Fibroblast of skin of left quadriceps (primary cell): Measurements from ENCODE around the gene CIAPIN1.
"Not testable (repeated sequence)": the region's sequence is repeated elsewhere in the genome, so short reads cannot be mapped to it uniquely, and the experiment has no call there.

Experiments used
- DNase-seq, 2 experiments: peaks; one replicate each; pipeline ENCODE4 v3.0.0-alpha.2; 2013; ENCODE audit warnings: low read depth in 2 of 2

CIAPIN1 gene

DNA sequence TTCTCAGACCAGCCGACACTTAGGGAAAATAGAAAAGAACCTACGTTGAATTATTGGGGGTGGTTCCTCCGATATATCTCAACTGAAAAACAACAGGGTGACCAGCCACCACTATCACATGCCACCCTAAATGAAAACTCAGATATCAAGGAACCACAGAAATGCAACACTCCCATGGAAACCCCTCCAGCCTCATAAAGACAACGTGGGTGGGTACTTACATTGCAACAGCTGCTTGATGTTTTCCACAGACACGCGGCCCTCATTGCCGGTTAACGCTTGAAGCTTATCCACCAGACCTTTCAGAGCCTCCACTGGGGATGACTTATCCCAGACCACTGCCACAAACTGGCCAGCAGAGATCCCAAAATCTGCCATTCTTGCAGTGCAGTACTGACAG is 6.6 kb downstream of the CIAPIN1 start:
- not testable (repeated sequence) for DNase-seq

DNA sequence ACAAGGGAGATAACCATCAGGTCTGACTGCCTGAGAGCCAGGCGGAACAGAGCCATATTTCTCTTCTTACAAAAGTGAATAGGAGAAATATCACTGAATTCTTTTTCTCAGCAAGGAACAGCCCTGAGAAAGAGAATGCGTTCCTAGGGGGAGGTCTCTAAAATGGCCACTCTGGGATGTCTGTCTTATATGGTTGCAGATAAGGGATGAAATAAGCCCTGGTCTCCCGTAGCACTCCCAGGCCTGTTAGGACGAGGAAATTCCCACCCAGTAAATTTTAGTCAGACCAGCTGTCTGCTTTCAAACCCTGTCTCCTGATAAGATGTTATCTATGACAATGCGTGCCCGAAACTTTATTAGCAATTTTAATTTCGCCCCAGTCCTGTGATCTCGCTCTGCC is 7.2 kb downstream of the CIAPIN1 start:
- not testable (repeated sequence) for DNase-seq

DNA sequence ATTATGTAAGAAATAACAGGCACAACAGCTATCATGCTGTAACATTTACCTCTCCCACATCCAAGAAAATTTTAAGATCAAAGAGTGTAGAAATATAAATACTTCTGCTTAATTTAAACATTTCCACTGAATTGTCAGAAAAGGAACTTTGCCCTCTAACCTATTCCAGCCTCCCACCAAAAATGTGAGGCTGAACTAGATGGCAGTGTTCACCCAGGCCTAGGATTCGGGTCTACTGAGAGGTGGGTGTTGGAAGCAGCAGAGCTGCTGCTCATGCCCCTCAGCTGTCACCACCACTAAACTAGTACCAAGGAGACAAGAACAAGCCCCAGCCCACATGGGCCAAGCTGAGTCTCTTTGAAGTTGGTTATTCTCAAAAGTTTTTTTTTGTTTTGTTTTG is 11.3 kb downstream of the CIAPIN1 start:
- DNase-seq, result no peak

DNA sequence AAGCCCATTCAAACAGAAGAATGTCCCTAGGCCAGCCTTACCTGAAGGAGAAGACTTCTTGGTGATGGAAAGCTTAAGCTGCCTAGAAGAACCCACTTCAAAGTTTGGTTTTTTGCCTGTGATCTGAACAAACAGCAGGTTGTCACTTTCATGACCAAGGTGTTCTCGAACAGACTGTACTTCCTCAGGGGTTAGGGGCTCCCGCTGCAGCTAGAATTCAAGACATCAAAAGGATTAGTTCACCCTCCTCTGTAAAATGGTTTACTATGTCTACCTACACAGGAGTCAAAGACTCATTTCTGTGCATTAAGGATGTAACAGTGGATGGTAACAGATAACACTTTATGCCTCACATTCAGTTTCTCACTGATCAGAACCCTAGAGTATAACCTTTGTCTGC is 13.2 kb downstream of the CIAPIN1 start:
- DNase-seq, result no peak

DNA sequence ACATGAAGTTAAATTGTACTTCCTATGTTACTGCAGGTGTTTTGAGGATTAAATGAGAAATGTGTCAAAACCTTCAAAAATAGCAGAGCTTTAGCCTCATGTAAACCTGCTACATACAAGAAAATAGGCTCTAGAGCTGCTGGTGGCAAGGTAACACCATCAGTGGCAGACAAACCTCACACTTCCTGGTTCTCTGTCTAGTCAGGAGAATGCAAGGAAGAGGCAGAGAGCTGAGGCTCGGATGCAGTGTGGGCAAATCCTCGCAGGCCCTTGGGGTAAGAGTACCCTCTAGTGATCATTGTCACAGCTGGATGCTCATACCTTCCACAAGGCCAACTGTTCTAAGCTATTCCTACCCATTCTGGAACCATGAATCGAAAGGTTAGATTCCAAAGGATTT is 14.2 kb downstream of the CIAPIN1 start:
- DNase-seq, result no peak

DNA sequence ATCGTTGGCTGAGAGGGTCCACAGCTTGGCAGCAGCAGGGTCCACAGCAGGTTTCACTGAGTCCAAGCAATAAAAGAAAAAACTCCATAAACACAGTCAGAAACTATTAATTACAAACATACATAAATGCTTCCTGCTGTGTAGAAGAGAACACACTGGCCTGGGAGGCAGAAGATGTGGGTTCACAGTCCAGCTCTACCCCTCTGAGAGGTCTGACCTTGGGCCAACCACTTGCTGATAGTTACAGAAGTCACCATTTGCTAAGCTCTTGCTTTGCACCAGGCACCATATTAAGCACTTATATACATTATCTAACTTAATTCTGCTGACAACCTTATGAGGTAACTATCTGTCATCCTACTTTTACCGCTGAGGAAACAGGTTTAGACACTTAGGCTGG is 14.7 kb downstream of the CIAPIN1 start:
- no peak for DNase-seq

DNA sequence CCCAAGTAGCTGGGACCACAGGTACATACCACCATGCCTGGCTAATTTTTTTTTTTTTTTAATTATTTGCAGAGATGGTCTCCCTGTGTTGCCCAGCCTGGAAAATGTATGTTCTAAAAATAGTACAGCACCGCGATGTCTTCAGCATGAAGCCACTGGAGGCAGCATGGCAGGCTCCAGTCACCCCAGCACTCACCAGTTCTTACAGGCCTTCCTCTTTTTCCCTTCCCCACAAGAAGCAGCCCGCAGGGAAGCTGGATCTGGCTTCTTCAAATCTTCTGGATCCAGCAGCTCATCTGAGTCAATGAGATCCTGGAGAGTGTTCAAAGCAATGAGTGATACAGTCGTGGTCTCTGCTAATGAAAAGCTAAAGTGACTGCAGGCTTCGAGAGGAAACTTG is 16.2 kb downstream of the CIAPIN1 start:
- no peak for DNase-seq

DNA sequence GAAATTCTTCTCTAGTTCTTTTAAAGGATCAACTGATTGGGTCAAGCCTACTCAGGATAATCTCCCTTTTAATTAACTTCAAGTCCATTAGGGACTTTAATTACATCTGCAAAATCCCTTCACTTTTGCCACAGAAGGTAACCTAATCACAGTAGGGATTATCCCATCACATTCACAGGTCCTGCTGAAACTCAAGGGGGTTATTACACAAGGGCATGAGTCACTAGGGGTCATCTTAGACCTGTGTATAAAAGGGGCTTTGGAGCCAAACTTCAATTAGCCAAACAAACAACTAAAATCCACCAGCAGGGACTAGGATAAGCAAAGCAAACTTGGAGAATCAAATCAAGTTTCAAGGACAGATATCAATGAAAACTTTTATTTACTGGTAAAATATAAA is 19.4 kb downstream of the CIAPIN1 start:
- DNase-seq, result no peak

DNA sequence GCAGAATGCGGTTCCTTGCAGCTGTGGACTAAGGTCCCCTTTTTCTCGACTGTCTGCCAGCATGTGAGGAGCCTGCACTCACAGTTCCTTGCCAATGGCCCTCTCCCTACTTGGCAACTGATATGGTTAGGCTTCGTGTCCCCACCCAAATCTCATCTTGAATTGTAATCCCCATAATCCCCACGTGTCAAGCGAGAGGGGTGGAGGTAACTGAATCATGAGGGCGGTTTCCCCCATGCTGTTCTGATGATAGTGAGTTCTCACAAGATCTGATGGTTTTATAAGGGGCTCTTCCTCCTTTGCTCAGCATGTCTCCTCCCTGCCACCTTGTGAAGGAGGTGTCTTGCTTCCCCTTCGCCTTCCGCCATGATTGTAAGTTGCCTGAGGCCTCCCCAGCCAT is 19.9 kb downstream of the CIAPIN1 start:
- DNase-seq, result no peak

DNA sequence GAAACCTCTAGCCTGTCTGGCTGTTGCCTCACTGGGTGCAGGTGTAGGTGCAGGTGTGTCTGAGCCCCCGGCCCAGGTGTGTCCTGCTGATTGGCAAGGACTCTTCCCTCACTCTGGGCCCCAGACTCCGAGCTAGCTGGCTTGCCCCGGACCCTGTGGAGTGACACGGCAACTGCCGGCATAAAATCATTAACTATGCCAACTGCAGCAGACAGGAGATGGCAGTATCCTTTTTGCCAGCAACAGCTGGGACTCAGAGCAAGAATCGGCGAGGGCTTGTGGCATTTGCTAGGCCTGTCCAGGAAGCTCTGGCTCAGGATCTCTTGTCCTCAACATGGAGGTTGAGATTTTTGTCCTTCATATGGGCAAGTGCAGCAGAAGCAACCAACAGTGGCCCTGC is 20.8 kb downstream of the CIAPIN1 start:
- DNase-seq, result no peak

DNA sequence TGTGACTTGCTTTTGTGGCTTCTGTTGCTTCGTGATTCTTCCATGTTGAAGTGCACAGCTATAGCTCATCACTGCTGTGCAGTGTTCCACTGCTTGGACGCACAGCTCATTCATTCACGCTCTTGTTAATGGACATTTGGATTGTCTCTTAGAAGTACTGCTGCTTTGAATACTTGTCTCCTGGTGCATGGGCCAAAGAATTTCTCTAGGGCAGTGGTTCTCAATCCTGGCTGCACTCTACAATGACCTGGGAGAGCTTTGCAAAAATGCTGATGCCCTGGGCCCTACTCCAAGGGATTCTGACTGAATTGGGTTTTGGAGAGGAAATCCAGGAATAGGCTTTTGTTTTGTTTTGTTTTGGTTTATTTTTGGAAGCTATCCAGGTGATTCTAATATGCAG is 22.6 kb downstream of the CIAPIN1 start:
- DNase-seq, result no peak

DNA sequence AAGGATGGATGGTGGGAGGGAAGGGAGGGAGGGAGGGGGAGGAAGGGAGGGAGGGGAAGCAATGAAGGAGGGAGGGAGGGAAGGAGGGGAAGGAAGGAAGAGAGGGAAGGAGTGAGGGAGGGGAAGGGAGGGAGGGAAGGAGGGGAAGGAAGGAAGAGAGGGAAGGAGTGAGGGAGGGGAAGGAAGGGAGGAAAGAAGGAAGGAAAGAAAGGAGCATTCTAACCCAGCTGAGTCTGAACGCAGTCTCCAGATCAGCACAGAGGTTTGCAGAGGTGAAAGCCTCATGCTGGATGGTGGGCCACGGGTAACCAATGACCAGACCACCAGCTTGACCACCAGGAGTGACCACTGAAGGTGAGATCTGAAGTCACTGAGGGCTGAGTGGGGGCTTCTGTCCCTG is 24.0 kb downstream of the CIAPIN1 start:
- no peak for DNase-seq

DNA sequence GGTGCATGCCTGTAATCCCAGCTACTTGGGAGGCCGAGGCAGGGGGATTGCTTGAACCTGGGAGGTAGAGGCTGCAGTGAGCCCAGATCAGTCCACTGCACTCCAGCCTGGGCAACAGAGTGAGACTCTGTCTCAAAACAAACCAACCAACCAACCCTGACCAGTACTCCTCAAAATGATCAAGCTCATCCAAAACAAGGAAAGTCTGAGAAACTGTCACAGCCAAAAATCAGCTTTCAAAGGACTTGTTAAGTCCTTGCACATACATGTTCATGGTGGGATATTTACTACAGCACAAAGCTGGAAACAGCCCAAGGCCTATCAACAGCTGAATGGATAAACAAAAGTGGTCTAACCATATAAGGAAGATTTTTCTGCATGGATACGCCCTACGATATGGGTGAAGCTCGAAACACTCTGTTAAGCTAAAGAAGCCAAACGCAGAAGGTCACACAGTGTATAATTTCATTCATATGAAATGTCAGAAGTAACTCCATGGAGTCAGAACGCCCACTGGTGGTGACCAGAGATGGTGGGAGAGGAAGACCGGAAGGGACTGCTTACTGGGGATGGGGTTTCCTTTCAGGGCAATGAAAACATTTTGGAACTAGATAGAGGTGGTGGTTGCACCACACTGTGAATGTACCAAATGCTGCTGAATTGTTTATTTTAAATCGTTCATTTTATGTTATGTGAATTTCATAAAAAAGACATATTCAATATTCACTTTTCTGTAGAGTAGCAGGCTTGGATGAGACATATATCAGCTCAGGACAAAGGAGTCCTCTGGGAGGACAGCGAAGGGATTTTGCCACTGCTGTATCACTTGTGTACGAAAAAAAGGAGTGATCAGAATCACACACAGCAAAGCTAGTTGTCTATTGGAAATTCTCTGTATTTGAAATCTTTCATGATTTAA is 24.9 kb downstream of the CIAPIN1 start:
- DNase-seq, result peak; percentile 41 to 46

DNA sequence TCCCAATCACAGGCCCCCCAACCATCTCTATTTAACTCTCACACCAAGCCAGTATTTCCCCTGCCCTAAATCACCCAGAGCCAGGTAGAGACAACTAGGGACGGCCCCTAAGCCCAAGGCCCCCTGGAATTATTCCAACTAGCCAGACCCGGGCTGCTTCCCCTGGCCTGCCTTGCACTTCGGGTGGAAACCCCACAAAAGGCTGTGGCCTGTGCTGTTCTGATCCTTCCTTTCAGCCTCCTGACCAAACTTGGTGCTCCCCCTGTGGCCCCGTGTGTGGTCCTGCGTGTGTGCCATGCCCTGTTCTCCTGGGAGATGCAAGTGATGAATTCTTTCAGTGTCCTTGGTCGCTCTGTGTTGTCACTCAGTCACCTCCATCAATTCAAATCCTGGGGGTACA is 27.7 kb downstream of the CIAPIN1 start:
- DNase-seq, result no peak

DNA sequence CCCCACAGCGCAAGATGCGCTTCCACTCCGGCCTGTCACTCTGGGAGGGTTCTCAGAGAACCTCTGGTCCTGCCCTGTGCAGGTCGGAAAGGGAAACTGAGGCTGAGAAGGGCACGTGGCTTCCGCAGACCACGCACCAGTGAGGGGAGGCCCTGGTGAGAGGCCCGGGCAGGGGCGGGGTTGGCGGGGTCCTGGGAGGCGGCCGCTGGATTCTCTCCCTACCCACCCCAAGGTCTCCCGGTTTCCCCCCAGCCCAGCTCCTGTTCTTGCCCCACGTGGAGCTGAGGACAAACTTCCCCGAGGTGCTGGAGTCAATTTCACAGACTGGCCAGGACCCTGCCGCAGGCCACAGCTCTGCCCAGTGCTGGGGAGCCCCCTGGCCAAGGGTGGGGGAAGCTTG is 31.1 kb downstream of the CIAPIN1 start:
- no peak for DNase-seq

DNA sequence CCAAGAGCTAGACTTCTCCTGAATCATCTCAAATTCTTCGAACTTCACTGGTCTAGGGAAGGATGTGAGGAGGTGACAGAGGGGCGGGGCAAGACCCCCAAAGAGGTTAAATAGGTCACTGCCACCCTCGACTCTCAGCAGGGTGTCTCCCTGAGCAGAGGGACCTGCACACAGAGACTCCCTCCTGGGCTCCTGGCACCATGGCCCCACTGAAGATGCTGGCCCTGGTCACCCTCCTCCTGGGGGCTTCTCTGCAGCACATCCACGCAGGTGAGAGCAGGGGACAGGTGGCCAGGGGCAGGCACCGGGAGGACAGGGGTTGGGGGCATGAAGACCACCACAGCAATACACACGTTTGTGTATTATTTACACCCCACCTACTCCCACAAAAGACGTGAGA is 33.5 kb downstream of the CIAPIN1 start:
- DNase-seq, result no peak

DNA sequence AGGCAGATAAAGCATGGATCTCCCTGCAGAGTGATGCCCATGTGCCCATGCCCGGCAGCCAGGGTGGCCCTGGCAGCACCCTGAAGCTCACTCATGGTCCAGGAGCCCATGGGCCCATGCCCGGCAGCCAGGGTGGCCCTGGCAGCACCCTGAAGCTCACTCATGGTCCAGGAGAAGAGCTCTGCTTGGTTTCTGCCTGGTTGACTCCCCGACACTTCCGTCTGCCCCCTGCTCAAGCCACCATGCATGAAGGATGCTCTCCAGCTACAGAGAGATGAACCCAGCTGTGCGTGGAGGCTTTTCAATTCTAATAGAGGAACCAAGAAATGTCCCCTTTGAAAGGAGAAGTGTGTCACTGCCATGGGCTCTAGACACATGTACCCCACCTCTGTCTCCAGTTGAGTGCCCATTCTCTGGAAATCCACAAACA is 33.9 kb downstream of the CIAPIN1 start:
- no peak for DNase-seq

DNA sequence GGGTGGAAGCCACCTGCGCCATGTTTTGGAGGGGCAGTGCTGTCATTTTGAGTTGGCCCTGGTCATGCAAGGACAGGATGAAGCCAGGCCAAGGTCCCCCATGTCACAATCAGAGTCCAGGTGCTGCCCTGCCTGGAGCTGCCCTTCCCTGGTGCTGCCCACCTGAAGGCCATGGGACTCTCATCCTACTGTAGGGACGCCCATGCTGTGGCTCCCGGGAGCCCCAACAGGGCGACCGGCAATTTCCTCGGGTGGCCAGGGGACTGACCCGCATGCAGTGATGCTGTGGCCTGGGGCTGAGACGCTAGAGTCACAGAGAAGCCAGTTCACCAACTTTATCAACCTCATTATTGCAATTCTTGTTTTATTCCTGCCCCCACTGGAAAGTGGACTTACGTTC is 34.6 kb downstream of the CIAPIN1 start:
- DNase-seq, result no peak

DNA sequence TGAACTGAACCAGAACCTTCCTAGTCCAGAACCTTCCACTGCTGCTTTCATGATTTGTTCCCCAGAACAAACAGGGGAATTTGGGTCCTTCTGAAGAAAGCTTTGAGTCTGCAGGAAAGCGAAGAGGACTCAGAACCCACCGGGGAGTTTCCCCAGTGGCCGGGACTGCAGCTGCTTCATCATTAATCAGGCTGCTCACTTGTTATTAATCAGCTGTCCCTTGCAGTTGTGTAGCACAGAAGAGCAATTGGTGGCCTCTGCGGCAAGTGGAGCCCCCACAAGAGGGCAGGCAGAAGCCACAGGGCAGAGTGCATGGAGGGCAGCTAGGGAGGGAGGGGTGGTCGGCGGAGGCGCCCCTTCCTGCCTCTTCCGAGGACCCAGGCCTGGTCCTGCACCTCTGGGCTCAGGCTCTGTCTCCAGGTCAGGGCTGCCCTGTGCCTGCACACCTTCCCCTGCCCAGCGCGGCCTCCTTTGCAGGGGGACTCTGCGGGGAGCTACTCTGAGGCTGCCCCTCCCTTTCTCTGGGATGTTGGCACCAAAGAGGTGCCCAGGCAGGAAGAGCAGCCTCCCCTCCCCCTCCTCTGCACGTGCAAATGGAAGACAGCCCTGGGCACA is 35.7 kb downstream of the CIAPIN1 start:
- no peak for DNase-seq

DNA sequence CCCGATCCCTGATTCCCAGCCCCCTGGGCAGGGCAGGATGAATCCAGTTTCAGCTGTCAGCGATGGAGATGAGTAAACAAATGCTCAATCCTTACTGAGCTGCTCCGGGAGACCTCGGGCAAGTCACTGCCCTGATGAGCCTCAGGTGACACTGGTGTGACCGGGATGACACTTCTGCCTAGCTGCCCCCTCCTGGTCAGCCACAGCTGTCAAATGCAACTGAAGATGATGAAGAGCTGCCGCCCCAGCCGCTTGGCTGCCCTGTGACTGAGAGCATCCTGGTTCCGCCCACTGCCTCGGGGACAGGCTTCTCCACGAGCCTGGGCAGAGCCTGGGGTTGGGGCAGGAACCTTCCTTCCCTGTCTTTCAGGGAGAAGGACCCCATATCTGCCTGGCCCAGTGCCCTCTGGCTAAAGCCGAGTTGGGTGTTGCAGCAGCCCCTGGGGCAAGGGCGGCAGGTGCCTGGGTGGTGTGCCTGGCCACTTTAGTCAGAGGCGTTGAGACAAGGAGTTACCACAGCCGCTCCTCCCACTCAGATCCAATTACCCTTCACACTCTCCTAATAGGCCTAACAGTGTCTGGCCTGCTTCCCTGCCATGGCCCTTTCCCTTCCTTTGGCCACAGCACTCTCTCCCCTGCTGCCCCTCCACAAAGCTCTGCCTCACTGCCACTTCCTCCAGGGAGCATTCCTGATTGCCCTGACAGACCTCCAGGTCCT is 37.2 kb downstream of the CIAPIN1 start:
- no peak for DNase-seq

DNA sequence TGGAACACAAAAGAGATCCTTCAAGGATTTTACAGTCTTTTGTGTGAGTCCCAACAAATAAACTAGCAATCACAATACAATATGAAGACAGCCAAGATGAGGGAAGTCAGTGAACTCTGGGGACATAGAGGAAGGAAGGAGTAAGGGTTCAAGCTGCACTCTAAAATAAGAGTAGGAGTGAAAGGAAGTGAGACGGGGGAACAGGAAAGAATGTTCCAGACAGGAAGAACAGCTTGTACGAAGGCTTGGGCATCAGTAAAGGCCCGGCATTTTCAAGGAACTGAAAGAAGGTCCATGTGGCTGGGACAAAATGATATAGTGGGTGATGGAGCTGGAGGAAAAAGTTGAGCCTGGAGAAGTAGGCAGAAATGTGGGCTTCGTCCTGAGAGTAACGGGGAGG is 38.1 kb downstream of the CIAPIN1 start:
- DNase-seq, result no peak

DNA sequence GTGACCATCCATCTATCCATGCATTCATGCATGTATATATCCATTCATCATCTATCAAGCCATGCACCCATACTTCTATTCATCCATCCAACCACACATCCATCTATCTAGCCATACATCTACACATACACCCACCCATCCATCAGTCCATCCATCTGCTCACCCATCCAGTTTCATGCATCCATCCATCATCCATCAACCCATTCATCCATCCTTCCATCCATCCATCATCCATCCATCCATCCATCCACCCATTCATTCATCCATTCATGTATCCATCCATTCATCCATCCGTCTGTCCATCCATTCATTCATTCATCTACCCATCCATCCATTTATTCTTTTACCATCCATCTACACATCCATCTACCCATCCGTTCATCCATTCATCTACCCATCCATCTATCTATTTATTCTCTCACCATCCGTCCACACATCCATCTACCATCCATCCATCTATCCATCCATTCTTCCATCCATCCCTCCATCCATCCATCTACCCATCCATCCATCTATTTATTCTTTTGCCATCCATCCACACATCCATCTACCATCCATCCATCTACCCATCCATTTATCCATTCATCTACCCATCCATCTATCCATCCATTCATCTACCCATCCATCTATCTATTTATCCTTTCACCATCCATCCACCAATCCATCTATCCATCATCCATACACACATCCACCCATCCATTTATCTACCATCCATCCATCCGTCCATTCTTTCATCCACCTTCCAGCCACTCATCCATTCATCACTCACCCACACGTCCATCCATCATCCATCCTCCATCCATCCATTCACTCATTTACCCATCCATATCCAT is 39.4 kb downstream of the CIAPIN1 start:
- no peak for DNase-seq
